ENCODE data around the gene NEDD9. TPM values are rescaled to one million over a fixed set of nuclear protein-coding genes. Genes with fewer than 3 reads are reported as not detected.
A peak's percentile ranks its signal among the peaks of the same experiment; 100 is the strongest.

Gene NEDD9
- total RNA-seq, 1 experiment from 2014 or later, result 0.17 TPM

DNA sequence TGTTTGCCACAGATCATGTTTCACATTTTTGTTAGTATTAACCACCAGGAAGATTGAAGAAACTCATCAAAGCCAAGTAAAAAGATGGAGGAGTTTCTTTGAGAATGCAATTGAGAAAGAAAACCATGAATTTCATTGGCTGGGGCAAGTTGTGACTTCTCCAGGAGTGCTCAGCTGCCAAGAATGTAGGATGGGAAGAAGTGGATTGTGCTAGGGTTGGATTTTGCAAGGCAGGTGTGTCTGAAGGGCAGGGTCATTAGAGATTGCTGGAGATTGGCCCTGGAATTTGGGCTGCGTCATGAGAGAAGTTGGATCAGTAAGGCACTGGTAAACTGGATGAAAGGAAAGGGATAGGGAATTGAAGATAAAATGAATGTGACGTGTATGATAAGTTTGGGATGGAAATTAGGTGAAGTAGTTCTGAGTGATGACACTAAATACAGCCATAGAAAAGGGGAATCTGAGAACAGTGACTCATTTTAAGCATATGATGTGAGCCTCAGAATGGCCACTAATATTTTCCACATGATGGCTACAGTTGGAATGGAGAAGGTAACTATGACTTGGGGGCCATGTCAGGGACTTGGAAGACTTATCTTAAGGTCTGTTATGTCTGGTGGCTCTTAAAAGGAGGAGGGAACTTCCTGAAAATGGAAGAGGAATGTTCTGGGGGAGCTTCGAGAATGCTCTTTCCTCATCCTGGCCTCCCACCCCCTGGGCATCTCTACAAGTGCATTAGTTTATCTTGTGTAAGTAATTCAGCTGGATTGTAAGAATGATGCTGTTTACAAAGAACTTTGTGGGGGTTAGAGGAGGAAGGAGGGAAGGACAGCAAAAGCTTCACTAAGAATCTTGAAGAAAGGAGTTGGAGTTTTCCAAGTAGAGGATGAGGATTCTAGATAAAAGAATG, 93.2 kb downstream of the NEDD9 start:
- peaks cover 7 to 28% of the 10 kb centered on the region in 2 experiments; a peak in 3 of 4 replicates for H3K4me1 ChIP-seq (ENCODE audit: control insufficient read depth in 1 of 2, insufficient read depth in 2 of 2, low read length in 2 of 2)
- H3K9me3 ChIP-seq (ENCODE audit: control insufficient read depth in 1 of 2, insufficient read depth in 1 of 2, low read depth in 1 of 2, low read length in 2 of 2), result no peaks in the 10 kb centered on the region
- ChIA-PET POLR2A (no interaction called here), CTCF (no interaction called here), RAD21 (ENCODE audit: low non-redundant PET in 1 of 2, low total read pairs in 2 of 2, uncharacterized antibody in 2 of 2, unreplicated experiment in 2 of 2) (no interaction called here)
- H4K20me1 ChIP-seq (ENCODE audit: insufficient read depth), result no peaks in the 10 kb centered on the region
- H2AFZ ChIP-seq (ENCODE audit: low read depth, low read length, poor library complexity, severe bottlenecking), result no peak overlapping the region
- peaks cover 2 to 6% of the 10 kb centered on the region in 2 experiments; a peak in 1 of 4 replicates for H3K36me3 ChIP-seq (ENCODE audit: control insufficient read depth in 1 of 2, insufficient read depth in 2 of 2, low read length in 2 of 2)
- intact Hi-C loops (cut with micrococcal nuclease), result no loop called here
- TF ChIP-seq RAD21 (IDR thresholded peaks at IDR 0.05; ENCODE audit: low read depth) (no peak), CEBPB (IDR thresholded peaks at IDR 0.05; ENCODE audit: low read depth) (no peak), POLR2AphosphoS5 (IDR thresholded peaks at IDR 0.05; ENCODE audit: low read depth, low read length) (no peak), TCF7L2 (IDR thresholded peaks at IDR 0.05; ENCODE audit: borderline replicate concordance, extremely low read depth, insufficient read depth, insufficient read length) (no peak), JUND (IDR thresholded peaks at IDR 0.05) (peak; percentile 16; the same call in 1 of the 2 replicates), CTCF (IDR thresholded peaks at IDR 0.05 in 2 of 3, conservative IDR thresholded peaks at IDR 0.05 in 1 of 3; ENCODE audit: borderline replicate concordance in 1 of 3, insufficient read depth in 1 of 3, low read depth in 2 of 3, low read length in 2 of 3) (no peak)
- no peaks in the 10 kb centered on the region for H3K9me2 ChIP-seq (ENCODE audit: insufficient read depth)
- H3K27me3 ChIP-seq (ENCODE audit: insufficient read depth, low read length), result no peaks in the 10 kb centered on the region
- DNase-seq (ENCODE audit: low read depth, low spot score) (no peak), ATAC-seq (no peak)
- BruUV-seq (replicated peaks), result no TSS peak
- H3K4me2 ChIP-seq (ENCODE audit: low read length), result no peak overlapping the region
- no peak overlapping the region for H3K9ac ChIP-seq (ENCODE audit: low read length)
- no peak overlapping the region for H3K27ac ChIP-seq (ENCODE audit: low read depth, low read length)
- no peaks in the 10 kb centered on the region for H3K79me2 ChIP-seq (ENCODE audit: insufficient read depth, low read length)
- H3K4me3 ChIP-seq (replicated peaks in 1 of 2; ENCODE audit: low read depth in 1 of 2, low read length in 2 of 2), result no peak overlapping the region

Measured in HCT116 (cell line).